CD4-positive, alpha-beta T cell treated with Interleukin-15 for 4 hours (primary cell): ENCODE measurements around the gene HDAC6.
"Not testable (repeated sequence)": the region's sequence is repeated elsewhere in the genome, so short reads cannot be mapped to it uniquely, and the experiment has no call there.

Source experiments
- DNase-seq: peaks from one replicate; pipeline ENCODE4 v3.0.0-alpha.2; 2020; ENCODE audit warnings: low spot score

Gene HDAC6

GRCh38 chrX:48789366-48790220 is 12.3 kb upstream of the HDAC6 start:
- no peak for DNase-seq

- DNase-seq: no peak
These were observed 11.4 kb upstream of the HDAC6 start for GRCh38 chrX:48790477-48790876.

- no peak for DNase-seq
These were observed 10.6 kb upstream of the HDAC6 start for GRCh38 chrX:48791063-48791820.

GRCh38 chrX:48792219-48792618 is 9.6 kb upstream of the HDAC6 start:
- DNase-seq: no peak

- no peak for DNase-seq
These were observed 7.9 kb upstream of the HDAC6 start for GRCh38 chrX:48793935-48794334.

GRCh38 chrX:48794340-48794910 is 7.4 kb upstream of the HDAC6 start:
- no peak for DNase-seq

- no peak for DNase-seq
These were observed 6.9 kb upstream of the HDAC6 start for GRCh38 chrX:48794911-48795515.

- DNase-seq: no peak
These were observed 3.5 kb upstream of the HDAC6 start for GRCh38 chrX:48798318-48798717.

GRCh38 chrX:48800574-48801279 is 1.1 kb upstream of the HDAC6 start:
- no peak for DNase-seq

- DNase-seq: peak; percentile 57
These were observed 430 bp downstream of the HDAC6 start for GRCh38 chrX:48802089-48802904.

GRCh38 chrX:48802905-48803200 is 986 bp downstream of the HDAC6 start:
- no peak for DNase-seq

GRCh38 chrX:48806081-48806480 is 4.2 kb downstream of the HDAC6 start:
- no peak for DNase-seq

GRCh38 chrX:48813644-48814043 is 11.8 kb downstream of the HDAC6 start:
- DNase-seq: no peak

- DNase-seq: no peak
These were observed 12.9 kb downstream of the HDAC6 start for GRCh38 chrX:48814722-48815121.

GRCh38 chrX:48815266-48815665 is 13.4 kb downstream of the HDAC6 start:
- no peak for DNase-seq

GRCh38 chrX:48816014-48816810 is 14.3 kb downstream of the HDAC6 start:
- no peak for DNase-seq

GRCh38 chrX:48818098-48818497 is 16.2 kb downstream of the HDAC6 start:
- no peak for DNase-seq

- no peak for DNase-seq
These were observed 17.0 kb downstream of the HDAC6 start for GRCh38 chrX:48818866-48819265.

GRCh38 chrX:48819394-48819793 is 17.5 kb downstream of the HDAC6 start:
- not testable (repeated sequence) for DNase-seq

GRCh38 chrX:48823053-48823452 is 21.2 kb downstream of the HDAC6 start:
- DNase-seq: no peak
